Measurements from ENCODE around the gene SENP5. TPM values are rescaled to one million over a fixed set of nuclear protein-coding genes. Genes with fewer than 3 reads are reported as not detected.

SENP5 gene
- total RNA-seq, 1 experiment from 2014 or later, result 33.6 TPM

DNA sequence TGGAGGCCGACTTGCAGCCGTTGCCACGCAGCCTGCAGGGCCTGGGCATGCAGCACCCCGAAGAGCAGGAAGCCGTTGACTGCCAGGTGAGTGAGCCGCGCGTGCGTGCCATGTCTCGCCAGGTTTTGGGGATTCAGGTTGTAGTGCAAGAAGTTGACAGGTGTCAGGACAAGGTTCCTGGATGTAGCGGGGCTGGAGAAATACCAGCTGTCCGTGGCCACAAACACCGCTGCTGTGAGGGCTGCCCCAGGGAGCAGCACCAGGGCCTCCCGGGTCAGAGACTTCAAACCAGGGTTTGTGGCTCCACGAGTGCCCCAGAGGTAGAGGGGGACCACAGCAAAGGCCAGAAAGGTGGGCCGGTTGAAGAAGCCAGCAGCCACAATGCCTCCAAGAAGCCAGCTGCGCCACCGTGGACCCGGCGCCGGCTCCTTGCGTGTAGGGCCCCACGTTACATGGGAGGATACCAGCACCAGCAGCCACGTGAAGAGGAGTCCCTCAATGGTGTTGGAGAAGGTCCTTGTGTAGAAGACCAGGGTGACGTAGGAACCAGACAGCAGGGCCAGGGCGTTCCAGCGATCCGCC lies 80.2 kb downstream of the SENP5 start:
- Histone ChIP-seq H3K27me3 (replicated peaks; ENCODE audit: control insufficient read depth, insufficient read depth, low read length) (no peaks in the 10 kb centered on the region), H3K36me3 (ENCODE audit: control insufficient read depth, insufficient read depth, low read length) (no peaks in the 10 kb centered on the region), H3K9me3 (no peaks in the 10 kb centered on the region), H3K4me3 (ENCODE audit: low read depth, low read length) (no peak overlapping the region), H3K4me1 (peaks cover 5% of the 10 kb centered on the region; the same call in 1 of the 2 replicates)
- Mint-ChIP-seq H3K27ac (ENCODE audit: unreplicated experiment) (no peak overlapping the region), H3K4me3 (ENCODE audit: unreplicated experiment) (no peak overlapping the region), H3K9me3 (ENCODE audit: unreplicated experiment) (no peaks in the 10 kb centered on the region), H3K4me1 (ENCODE audit: low read depth, unreplicated experiment) (no peaks in the 10 kb centered on the region), H3K36me3 (ENCODE audit: insufficient read depth, unreplicated experiment) (peaks cover 22% of the 10 kb centered on the region), H3K27me3 (ENCODE audit: insufficient read depth, unreplicated experiment) (no peaks in the 10 kb centered on the region)
- ChIA-PET CTCF (interaction anchor here (0.6 to 1.6 kb wide), 3 partner anchors 21 to 81 kb away, joined by 3 to 14 read pairs (median 4); partner anchors contain the start of genes MELTF and PIGZ), POLR2A (no interaction called here)
- TF ChIP-seq, protein P1, sequence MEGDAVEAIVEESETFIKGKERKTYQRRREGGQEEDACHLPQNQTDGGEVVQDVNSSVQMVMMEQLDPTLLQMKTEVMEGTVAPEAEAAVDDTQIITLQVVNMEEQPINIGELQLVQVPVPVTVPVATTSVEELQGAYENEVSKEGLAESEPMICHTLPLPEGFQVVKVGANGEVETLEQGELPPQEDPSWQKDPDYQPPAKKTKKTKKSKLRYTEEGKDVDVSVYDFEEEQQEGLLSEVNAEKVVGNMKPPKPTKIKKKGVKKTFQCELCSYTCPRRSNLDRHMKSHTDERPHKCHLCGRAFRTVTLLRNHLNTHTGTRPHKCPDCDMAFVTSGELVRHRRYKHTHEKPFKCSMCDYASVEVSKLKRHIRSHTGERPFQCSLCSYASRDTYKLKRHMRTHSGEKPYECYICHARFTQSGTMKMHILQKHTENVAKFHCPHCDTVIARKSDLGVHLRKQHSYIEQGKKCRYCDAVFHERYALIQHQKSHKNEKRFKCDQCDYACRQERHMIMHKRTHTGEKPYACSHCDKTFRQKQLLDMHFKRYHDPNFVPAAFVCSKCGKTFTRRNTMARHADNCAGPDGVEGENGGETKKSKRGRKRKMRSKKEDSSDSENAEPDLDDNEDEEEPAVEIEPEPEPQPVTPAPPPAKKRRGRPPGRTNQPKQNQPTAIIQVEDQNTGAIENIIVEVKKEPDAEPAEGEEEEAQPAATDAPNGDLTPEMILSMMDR (IDR thresholded peaks at IDR 0.05; ENCODE audit: insufficient read depth in 1 of 2, low read depth in 1 of 2, low read length in 1 of 2, severe bottlenecking in 1 of 2, unreplicated experiment in 1 of 2), result no peak
- no peak for DNase-seq
- no TSS peak for BruUV-seq (replicated peaks)
- intact Hi-C loops (cut with micrococcal nuclease; ENCODE audit: unreplicated experiment), result loop anchor here (1.0 kb wide), 1 partner anchor 22 kb away; no protein-coding TSS in a partner anchor

DNA sequence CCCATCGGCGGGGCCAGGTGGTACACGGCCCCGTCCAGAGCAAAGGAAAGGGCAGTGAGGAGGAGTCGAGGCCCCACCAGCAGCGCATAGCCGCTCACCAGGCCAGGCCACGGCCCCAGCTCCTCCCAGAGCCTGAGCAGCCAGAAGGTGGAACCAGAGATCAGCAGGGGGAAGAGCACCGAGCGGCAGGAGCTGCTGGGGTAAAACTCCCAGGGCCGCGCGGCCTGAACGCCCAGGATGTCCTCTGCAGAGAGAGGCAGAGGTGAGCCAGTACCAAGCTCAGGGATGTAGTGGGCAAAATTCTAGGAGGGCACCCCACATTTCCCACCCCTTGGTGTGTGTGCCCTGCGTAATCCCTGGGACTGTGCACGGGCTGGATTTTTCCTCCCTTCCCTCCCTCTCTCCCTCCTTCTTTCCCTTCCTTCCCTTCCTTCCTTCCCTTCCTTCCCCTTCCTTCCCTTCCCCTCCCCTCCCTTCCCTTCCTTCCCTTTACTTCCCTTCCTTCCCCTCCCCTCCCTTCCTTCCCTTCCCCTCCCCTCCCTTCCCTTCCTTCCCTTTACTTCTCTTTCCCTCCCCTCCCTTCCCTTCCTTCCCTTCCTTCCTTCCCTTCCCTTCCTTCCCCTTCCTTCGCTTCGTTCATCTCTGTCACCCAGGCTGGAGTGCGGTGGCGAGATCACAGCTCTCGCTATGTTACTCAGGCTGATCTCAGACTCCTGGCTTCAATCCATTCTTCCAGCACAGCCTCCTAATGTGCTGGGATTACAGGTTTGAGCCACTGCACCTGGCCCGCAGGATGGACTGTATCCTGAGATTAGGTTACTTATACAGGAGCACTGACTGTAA lies 80.9 kb downstream of the SENP5 start:
- H3K9me3 ChIP-seq, result no peaks in the 10 kb centered on the region
- TF ChIP-seq, protein P1 (IDR thresholded peaks at IDR 0.05; ENCODE audit: insufficient read depth in 1 of 2, low read depth in 1 of 2, low read length in 1 of 2, severe bottlenecking in 1 of 2, unreplicated experiment in 1 of 2), result peak; percentile 26 to 28
- DNase-seq, result peak in 1 of 2 experiments; percentile 57
- Mint-ChIP-seq H3K9me3 (ENCODE audit: unreplicated experiment) (no peaks in the 10 kb centered on the region), H3K36me3 (ENCODE audit: insufficient read depth, unreplicated experiment) (peaks cover 17% of the 10 kb centered on the region), H3K27ac (ENCODE audit: unreplicated experiment) (no peak overlapping the region), H3K4me3 (ENCODE audit: unreplicated experiment) (no peak overlapping the region), H3K27me3 (ENCODE audit: insufficient read depth, unreplicated experiment) (no peaks in the 10 kb centered on the region), H3K4me1 (ENCODE audit: low read depth, unreplicated experiment) (no peaks in the 10 kb centered on the region)
- intact Hi-C loops (cut with micrococcal nuclease; ENCODE audit: unreplicated experiment), result loop anchor here (1.0 kb wide), 1 partner anchor 22 kb away; no protein-coding TSS in a partner anchor
- no TSS peak for BruUV-seq (replicated peaks)
- no peaks in the 10 kb centered on the region for H3K36me3 ChIP-seq (ENCODE audit: control insufficient read depth, insufficient read depth, low read length)
- peaks cover under 1% of the 10 kb centered on the region; the same call in 1 of the 2 replicates for H3K4me1 ChIP-seq
- H3K4me3 ChIP-seq (ENCODE audit: low read depth, low read length), result no peak overlapping the region
- H3K27me3 ChIP-seq (replicated peaks; ENCODE audit: control insufficient read depth, insufficient read depth, low read length), result no peaks in the 10 kb centered on the region
- ChIA-PET POLR2A (no interaction called here), CTCF (interaction anchor here (0.6 to 1.6 kb wide), 5 partner anchors 20 to 111 kb away, joined by 3 to 14 read pairs (median 4); partner anchors contain the start of genes MELTF and PIGZ)

DNA sequence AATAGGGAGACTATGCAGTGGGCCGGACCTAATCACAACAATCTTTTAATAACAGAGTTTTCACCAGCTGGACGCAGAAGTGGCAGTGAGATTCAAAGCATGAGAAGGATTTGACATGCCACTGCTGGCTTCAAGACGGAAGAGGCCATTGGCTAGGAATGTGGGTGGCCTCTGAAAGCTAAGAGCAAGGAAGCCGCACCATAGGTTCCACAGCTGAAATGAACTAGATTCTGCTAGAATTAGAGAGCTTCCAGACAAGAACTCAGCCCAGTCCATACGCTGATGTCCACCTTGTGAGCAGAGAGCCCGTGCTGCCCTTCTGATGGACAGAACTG lies 81.5 kb downstream of the SENP5 start:
- intact Hi-C loops (cut with micrococcal nuclease; ENCODE audit: unreplicated experiment), result no loop called here
- no peaks in the 10 kb centered on the region for H3K27me3 Mint-ChIP-seq (ENCODE audit: insufficient read depth, unreplicated experiment)
- no peak overlapping the region for H3K27ac Mint-ChIP-seq (ENCODE audit: unreplicated experiment)
- no peaks in the 10 kb centered on the region for H3K9me3 Mint-ChIP-seq (ENCODE audit: unreplicated experiment)
- Histone ChIP-seq H3K4me3 (ENCODE audit: low read depth, low read length) (no peak overlapping the region), H3K27me3 (replicated peaks; ENCODE audit: control insufficient read depth, insufficient read depth, low read length) (no peaks in the 10 kb centered on the region), H3K36me3 (ENCODE audit: control insufficient read depth, insufficient read depth, low read length) (no peaks in the 10 kb centered on the region), H3K9me3 (no peaks in the 10 kb centered on the region), H3K4me1 (no peaks in the 10 kb centered on the region)
- no peak for DNase-seq
- no peak overlapping the region for H3K4me3 Mint-ChIP-seq (ENCODE audit: unreplicated experiment)
- POLR2A ChIA-PET, result no interaction called here
- H3K36me3 Mint-ChIP-seq (ENCODE audit: insufficient read depth, unreplicated experiment), result peaks cover 11% of the 10 kb centered on the region
- TF ChIP-seq, protein P1 (IDR thresholded peaks at IDR 0.05; ENCODE audit: insufficient read depth in 1 of 2, low read depth in 1 of 2, low read length in 1 of 2, severe bottlenecking in 1 of 2, unreplicated experiment in 1 of 2), result no peak
- CTCF ChIA-PET, result interaction anchor here (0.6 to 1.6 kb wide), 2 partner anchors 21 to 26 kb away, joined by 9 to 14 read pairs; no protein-coding TSS in a partner anchor
- no TSS peak for BruUV-seq (replicated peaks)
- H3K4me1 Mint-ChIP-seq (ENCODE audit: low read depth, unreplicated experiment), result no peaks in the 10 kb centered on the region
